ENCODE data around the gene ARID1B.

Gene ARID1B

DNA sequence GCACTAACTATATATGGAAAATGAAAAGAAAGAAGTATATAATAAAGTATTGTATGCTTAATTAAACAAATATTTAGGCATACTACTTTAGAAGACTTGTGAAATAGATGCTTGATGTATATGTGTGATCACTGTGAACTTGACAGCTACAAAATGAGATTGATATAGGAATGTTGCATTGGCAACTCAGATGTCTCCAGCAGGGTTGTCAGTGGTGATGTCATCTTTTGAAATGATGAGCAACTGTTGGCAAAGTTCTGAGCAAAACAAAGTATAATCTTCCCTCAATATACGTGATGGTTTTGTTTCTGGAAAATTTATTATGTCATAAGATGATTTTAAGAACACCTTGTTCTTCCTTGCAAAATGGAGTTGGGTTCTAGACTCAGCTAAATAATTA is 133.8 kb downstream of the ARID1B start (continued):
- TF ChIP-seq, protein P1, sequence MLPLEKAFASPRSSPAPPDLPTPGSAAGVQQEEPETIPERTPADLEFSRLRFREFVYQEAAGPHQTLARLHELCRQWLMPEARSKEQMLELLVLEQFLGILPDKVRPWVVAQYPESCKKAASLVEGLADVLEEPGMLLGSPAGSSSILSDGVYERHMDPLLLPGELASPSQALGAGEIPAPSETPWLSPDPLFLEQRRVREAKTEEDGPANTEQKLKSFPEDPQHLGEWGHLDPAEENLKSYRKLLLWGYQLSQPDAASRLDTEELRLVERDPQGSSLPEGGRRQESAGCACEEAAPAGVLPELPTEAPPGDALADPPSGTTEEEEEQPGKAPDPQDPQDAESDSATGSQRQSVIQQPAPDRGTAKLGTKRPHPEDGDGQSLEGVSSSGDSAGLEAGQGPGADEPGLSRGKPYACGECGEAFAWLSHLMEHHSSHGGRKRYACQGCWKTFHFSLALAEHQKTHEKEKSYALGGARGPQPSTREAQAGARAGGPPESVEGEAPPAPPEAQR (tag by site-specific recombination; IDR thresholded peaks at IDR 0.05): no peak
- TF ChIP-seq ZNF548 (tag by site-specific recombination; IDR thresholded peaks at IDR 0.05) (no peak), SP7 (tag by site-specific recombination; IDR thresholded peaks at IDR 0.05) (peak; percentile 35; the same call in 1 of the 2 replicates), ZNF558 (tag by site-specific recombination; IDR thresholded peaks at IDR 0.05) (no peak), ZNF169 (tag by site-specific recombination; IDR thresholded peaks at IDR 0.05) (no peak), ZBTB7A (tag by site-specific recombination; IDR thresholded peaks at IDR 0.05; ENCODE audit: low read depth) (no peak), ZNF175 (tag by site-specific recombination; IDR thresholded peaks at IDR 0.05) (no peak), ZNF423 (tag by site-specific recombination; IDR thresholded peaks at IDR 0.05) (no peak), ZBTB8A (tag by site-specific recombination; IDR thresholded peaks at IDR 0.05) (no peak), ZNF221 (tag by site-specific recombination; IDR thresholded peaks at IDR 0.05; ENCODE audit: borderline replicate concordance) (no peak), HOXD13 (CRISPR knock-in tag; IDR thresholded peaks at IDR 0.05; ENCODE audit: borderline replicate concordance) (no peak), ZNF785 (tag by site-specific recombination; IDR thresholded peaks at IDR 0.05) (no peak), ZFP3 (tag by site-specific recombination; IDR thresholded peaks at IDR 0.05; ENCODE audit: low read depth) (no peak), SCRT2 (tag by site-specific recombination; IDR thresholded peaks at IDR 0.05) (peak; percentile 35; the same call in 1 of the 2 replicates), GLI4 (tag by site-specific recombination; IDR thresholded peaks at IDR 0.05) (no peak), ZSCAN30 (tag by site-specific recombination; IDR thresholded peaks at IDR 0.05) (no peak), SCRT1 (tag by site-specific recombination; IDR thresholded peaks at IDR 0.05; ENCODE audit: borderline replicate concordance) (no peak)
- TF ChIP-seq, protein P2, sequence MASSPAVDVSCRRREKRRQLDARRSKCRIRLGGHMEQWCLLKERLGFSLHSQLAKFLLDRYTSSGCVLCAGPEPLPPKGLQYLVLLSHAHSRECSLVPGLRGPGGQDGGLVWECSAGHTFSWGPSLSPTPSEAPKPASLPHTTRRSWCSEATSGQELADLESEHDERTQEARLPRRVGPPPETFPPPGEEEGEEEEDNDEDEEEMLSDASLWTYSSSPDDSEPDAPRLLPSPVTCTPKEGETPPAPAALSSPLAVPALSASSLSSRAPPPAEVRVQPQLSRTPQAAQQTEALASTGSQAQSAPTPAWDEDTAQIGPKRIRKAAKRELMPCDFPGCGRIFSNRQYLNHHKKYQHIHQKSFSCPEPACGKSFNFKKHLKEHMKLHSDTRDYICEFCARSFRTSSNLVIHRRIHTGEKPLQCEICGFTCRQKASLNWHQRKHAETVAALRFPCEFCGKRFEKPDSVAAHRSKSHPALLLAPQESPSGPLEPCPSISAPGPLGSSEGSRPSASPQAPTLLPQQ (tag by site-specific recombination; IDR thresholded peaks at IDR 0.05): no peak
- TF ChIP-seq, protein P3, sequence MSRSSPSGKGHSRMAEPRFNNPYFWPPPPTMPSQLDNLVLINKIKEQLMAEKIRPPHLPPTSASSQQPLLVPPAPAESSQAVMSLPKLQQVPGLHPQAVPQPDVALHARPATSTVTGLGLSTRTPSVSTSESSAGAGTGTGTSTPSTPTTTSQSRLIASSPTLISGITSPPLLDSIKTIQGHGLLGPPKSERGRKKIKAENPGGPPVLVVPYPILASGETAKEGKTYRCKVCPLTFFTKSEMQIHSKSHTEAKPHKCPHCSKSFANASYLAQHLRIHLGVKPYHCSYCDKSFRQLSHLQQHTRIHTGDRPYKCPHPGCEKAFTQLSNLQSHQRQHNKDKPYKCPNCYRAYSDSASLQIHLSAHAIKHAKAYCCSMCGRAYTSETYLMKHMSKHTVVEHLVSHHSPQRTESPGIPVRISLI (tag by site-specific recombination; IDR thresholded peaks at IDR 0.05): peak; percentile 71; the same call in 1 of the 2 replicates
- TF ChIP-seq, protein P4, sequence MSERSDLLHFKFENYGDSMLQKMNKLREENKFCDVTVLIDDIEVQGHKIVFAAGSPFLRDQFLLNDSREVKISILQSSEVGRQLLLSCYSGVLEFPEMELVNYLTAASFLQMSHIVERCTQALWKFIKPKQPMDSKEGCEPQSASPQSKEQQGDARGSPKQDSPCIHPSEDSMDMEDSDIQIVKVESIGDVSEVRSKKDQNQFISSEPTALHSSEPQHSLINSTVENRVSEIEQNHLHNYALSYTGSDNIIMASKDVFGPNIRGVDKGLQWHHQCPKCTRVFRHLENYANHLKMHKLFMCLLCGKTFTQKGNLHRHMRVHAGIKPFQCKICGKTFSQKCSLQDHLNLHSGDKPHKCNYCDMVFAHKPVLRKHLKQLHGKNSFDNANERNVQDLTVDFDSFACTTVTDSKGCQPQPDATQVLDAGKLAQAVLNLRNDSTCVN (tag by site-specific recombination; optimal IDR thresholded peaks at IDR 0.05): no peak
- TF ChIP-seq, protein P5, sequence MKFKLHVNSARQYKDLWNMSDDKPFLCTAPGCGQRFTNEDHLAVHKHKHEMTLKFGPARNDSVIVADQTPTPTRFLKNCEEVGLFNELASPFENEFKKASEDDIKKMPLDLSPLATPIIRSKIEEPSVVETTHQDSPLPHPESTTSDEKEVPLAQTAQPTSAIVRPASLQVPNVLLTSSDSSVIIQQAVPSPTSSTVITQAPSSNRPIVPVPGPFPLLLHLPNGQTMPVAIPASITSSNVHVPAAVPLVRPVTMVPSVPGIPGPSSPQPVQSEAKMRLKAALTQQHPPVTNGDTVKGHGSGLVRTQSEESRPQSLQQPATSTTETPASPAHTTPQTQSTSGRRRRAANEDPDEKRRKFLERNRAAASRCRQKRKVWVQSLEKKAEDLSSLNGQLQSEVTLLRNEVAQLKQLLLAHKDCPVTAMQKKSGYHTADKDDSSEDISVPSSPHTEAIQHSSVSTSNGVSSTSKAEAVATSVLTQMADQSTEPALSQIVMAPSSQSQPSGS (tag by site-specific recombination; IDR thresholded peaks at IDR 0.05; ENCODE audit: low read depth): peak; percentile 94

DNA sequence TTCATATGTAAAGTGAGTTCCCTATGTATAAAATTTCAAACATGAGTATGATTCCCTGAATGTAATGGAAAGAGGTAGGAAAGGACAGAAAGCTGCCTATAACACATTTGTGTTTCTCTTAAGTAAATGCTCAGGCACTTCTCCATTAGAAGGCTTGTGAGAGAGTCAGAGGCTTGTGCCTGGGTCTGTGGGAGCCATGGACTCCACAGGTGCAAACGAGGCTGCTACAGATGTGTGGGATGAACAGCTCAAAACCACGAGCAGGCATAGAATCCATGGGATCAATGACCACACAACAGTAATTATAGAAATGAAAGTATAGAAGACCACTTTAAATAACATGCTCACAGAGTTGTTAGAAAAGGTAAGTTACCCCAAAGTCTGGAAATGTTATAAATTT is 134.4 kb downstream of the ARID1B start:
- POLR2A ChIA-PET: interaction anchor here (1.6 kb wide), 1 partner anchor 110 kb away, joined by 4 read pairs; no protein-coding TSS in a partner anchor
- H3K4me3 ChIP-seq (ENCODE audit: low read depth, low read length): no peak overlapping the region
- CTCF ChIA-PET: no interaction called here

More for the DNA sequence above, 134.4 kb downstream of the ARID1B start:
- Histone ChIP-seq H3K27ac (ENCODE audit: extremely low read depth, low read depth, low read length) (no peak overlapping the region), H3K4me1 (ENCODE audit: control insufficient read depth, insufficient read depth, low read length) (peaks cover 7% of the 10 kb centered on the region; the same call in 1 of the 2 replicates), H3K36me3 (ENCODE audit: control insufficient read depth in 2 of 2, insufficient read depth in 1 of 2, low read length in 2 of 2) (no peaks in the 10 kb centered on the region), H3K9me3 (ENCODE audit: control insufficient read depth, insufficient read depth, low read depth, low read length) (no peaks in the 10 kb centered on the region)
- TF ChIP-seq SCRT2 (tag by site-specific recombination; IDR thresholded peaks at IDR 0.05): peak; percentile 19; the same call in 1 of the 2 replicates
- no peak for TF ChIP-seq FEZF1 (tag by site-specific recombination; IDR thresholded peaks at IDR 0.05)

Data from HEK293 (cell line).